HG03432 (cell line): ENCODE data around the gene SCAP.

ENCODE experiments used
- ATAC-seq: cut with Tn5 transposase; IDR thresholded peaks from one replicate; pipeline ENCODE4 v1.9.1; 2021; ENCODE audit warnings: mild to moderate bottlenecking, moderate library complexity; ENCODE audit not compliant: unreplicated experiment

SCAP gene

GRCh38 chr3:47433796-47434195 lies 41.9 kb downstream of the SCAP start:
- no peak for ATAC-seq

- no peak for ATAC-seq
Measured at GRCh38 chr3:47432673-47433072, 43.1 kb downstream of the SCAP start.

- ATAC-seq, result no peak
Measured at GRCh38 chr3:47431225-47431624, 44.5 kb downstream of the SCAP start.

- no peak for ATAC-seq
Measured at GRCh38 chr3:47430606-47431005, 45.1 kb downstream of the SCAP start.

- ATAC-seq, result no peak
Measured at GRCh38 chr3:47429476-47430270, 46.1 kb downstream of the SCAP start.

GRCh38 chr3:47428662-47429061 lies 47.1 kb downstream of the SCAP start:
- no peak for ATAC-seq

- ATAC-seq, result no peak
Measured at GRCh38 chr3:47427866-47428265, 47.9 kb downstream of the SCAP start.

GRCh38 chr3:47425959-47426358 lies 49.8 kb downstream of the SCAP start:
- no peak for ATAC-seq

GRCh38 chr3:47425383-47425778 lies 50.4 kb downstream of the SCAP start:
- no peak for ATAC-seq

GRCh38 chr3:47424434-47425382 lies 51.0 kb downstream of the SCAP start:
- no peak for ATAC-seq

GRCh38 chr3:47423548-47424145 lies 52.1 kb downstream of the SCAP start:
- ATAC-seq, result no peak

- no peak for ATAC-seq
Measured at GRCh38 chr3:47422743-47423142, 53.0 kb downstream of the SCAP start.

GRCh38 chr3:47421741-47422649 lies 53.7 kb downstream of the SCAP start:
- ATAC-seq, result no peak

GRCh38 chr3:47420511-47421484 lies 54.9 kb downstream of the SCAP start:
- peak; percentile 75 for ATAC-seq

GRCh38 chr3:47420044-47420430 lies 55.7 kb downstream of the SCAP start:
- no peak for ATAC-seq

- ATAC-seq, result no peak
Measured at GRCh38 chr3:47419083-47420043, 56.4 kb downstream of the SCAP start.

GRCh38 chr3:47418167-47419082 lies 57.3 kb downstream of the SCAP start:
- ATAC-seq, result no peak
